Upper lobe of right lung (tissue), 1 donor: ENCODE data around the gene CTF1. TPM values are rescaled to one million over a fixed set of nuclear protein-coding genes. Genes with fewer than 3 reads are reported as not detected.
A peak's percentile ranks its signal among the peaks of the same experiment; 100 is the strongest.

ENCODE experiments used
- ATAC-seq: fragments of 200-7000 bp; cut with Tn5 transposase; one replicate; pipeline ENCODE4 v1.9.1; 2020; ENCODE audit warnings: mild to moderate bottlenecking, moderate library complexity
- DNase-seq: peaks from one replicate; pipeline ENCODE4 v3.0.0-alpha.2; 2020
- H3K27ac ChIP-seq: fragments of 200-600 bp; one replicate; pipeline ENCODE4 v1.8.0; 2022
- H3K27me3 ChIP-seq: fragments of 200-600 bp; one replicate; pipeline ENCODE4 v1.8.0; 2022; ENCODE audit warnings: mild to moderate bottlenecking
- H3K36me3 ChIP-seq: fragments of 200-600 bp; one replicate; pipeline ENCODE4 v1.8.0; 2022
- H3K4me1 ChIP-seq: fragments of 200-600 bp; one replicate; pipeline ENCODE4 v1.8.0; 2022
- H3K4me3 ChIP-seq: fragments of 200-600 bp; one replicate; pipeline ENCODE4 v1.8.0; 2022; ENCODE audit warnings: mild to moderate bottlenecking
- H3K9me3 ChIP-seq: fragments of 200-600 bp; one replicate; pipeline ENCODE4 v1.8.0; 2022
- intact Hi-C: fragments of 100-400 bp; cut with DNase I; formaldehyde crosslinking; loops from one replicate; pipeline ENCODE4 v1.11.0; 2022
- total RNA-seq: library from RNA; stranded (reverse); fragmentation: NEBNext Ultra II Directional; extraction: Animal tissue kit (Norgen Biotek cat#: 25700); gene quantifications from one replicate; pipeline ENCODE4 v1.2.1, GENCODE V29; 2021
- TF ChIP-seq, protein P1 (sequence below): fragments of 200-600 bp; IDR thresholded peaks from one replicate; pipeline ENCODE4 v1.8.0; 2022; ENCODE audit warnings: antibody characterized with exemption
- donor health status: DM: no; HTN: yes; CAD: no; lungs with severe emphysema.

Gene CTF1
- total RNA-seq, 1 donor from 2014 or later, result 9.3 TPM

DNA sequence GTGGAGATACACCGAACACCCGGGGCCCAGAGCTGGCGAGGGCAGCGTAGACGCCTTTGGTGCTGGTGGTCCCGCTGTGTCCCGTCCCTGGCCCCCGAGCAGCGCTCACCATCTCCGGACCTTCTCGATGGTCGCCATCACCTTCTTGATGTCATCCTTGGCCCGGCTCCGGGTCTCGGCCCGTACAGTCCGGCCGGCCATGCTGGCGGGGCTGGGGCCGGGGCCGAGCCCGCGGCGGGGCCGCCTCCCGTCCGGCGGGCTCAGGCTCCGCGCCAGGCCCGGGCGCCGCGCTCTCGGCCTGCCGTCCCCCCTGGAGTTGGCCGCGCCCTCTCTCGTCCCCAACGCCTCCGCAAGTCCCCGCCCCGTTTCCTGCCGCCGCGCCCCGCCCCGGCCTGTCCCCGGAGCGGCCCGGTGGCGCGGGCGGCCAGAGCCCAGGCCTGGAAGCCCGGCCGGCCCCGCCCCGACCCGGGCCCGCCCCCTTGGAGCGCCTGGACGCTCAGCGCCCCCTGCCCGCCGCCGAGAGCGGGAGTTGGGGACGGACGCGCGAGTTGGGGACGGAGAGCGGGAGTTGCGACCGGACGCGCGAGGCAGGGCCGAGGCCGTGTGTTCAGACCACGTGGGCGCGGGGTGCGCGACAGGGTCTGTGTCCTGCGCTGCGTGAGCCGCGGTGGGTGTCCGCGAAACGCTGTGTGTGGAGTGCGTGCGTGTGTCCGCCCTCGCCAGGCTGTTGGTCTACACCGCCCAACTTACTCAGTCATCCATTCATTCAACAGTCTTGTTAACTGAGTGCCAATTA, 2.5 kb upstream of the CTF1 start, which contains the start of gene BCL7C:
BCL7C (minus strand) TSS at position 334 of the 796 bp plus-strand sequence; CDS start at position 201, 133 bp downstream.
- TF ChIP-seq, protein P1, sequence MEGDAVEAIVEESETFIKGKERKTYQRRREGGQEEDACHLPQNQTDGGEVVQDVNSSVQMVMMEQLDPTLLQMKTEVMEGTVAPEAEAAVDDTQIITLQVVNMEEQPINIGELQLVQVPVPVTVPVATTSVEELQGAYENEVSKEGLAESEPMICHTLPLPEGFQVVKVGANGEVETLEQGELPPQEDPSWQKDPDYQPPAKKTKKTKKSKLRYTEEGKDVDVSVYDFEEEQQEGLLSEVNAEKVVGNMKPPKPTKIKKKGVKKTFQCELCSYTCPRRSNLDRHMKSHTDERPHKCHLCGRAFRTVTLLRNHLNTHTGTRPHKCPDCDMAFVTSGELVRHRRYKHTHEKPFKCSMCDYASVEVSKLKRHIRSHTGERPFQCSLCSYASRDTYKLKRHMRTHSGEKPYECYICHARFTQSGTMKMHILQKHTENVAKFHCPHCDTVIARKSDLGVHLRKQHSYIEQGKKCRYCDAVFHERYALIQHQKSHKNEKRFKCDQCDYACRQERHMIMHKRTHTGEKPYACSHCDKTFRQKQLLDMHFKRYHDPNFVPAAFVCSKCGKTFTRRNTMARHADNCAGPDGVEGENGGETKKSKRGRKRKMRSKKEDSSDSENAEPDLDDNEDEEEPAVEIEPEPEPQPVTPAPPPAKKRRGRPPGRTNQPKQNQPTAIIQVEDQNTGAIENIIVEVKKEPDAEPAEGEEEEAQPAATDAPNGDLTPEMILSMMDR, result peak; percentile 35
- H3K27ac ChIP-seq, result peak within 1 kb of the TSS; percentile 89
- peaks cover 23% of the 10 kb centered on the region for H3K36me3 ChIP-seq
- peak; percentile 91 for ATAC-seq
- peaks cover 37% of the 10 kb centered on the region for H3K4me1 ChIP-seq
- peak; percentile 98 for DNase-seq
- no peaks in the 10 kb centered on the region for H3K9me3 ChIP-seq
- no peaks in the 10 kb centered on the region for H3K27me3 ChIP-seq
- H3K4me3 ChIP-seq, result peak within 1 kb of the TSS; percentile 95
- intact Hi-C loops, result no loop called here

DNA sequence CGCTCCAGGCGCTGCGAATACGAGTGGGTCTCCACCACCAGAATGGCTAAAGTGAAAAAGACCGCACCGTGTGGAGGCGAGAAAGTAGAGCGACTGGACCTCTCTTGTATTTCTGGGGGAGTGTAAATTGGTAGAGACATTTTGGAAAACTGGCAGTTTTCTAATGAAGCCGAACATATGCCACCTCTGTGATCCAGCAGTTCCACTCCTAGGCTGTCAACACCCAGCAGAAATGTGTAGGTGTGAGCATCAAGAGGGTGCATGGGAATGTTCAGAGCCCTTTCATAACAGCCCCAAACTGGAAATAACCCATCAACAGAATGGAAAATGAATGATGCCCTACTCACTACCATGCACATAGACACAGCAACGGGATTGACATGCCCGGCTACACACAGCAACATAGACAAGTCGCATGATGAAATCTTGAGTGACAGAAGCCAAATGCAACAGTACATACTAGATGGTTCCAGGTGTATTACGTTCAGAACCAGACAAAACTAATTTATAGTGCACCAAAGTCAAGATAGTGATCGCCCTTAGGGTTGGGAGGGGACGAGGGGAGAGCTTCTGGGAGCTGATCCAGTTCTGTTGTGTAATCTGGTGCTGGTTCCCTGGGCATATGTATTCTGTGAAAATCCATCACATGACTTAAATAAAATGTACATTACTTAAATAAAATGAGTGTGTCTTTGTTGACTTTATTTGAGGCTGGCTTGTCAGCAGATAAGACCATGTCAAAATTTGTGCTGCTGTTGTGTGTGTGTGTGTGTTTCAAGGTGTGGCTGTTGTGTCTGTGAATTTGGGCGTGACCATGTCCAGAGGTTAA, 1.7 kb upstream of the CTF1 start:
- no peaks in the 10 kb centered on the region for H3K9me3 ChIP-seq
- no peak for DNase-seq
- H3K27ac ChIP-seq, result peak overlapping the region; percentile 81
- H3K4me1 ChIP-seq, result peaks cover 37% of the 10 kb centered on the region
- ATAC-seq, result no peak
- intact Hi-C loops, result no loop called here
- H3K27me3 ChIP-seq, result no peaks in the 10 kb centered on the region
- peaks cover 15% of the 10 kb centered on the region for H3K36me3 ChIP-seq
- H3K4me3 ChIP-seq, result peak overlapping the region; percentile 95
- TF ChIP-seq, protein P1, result no peak

DNA sequence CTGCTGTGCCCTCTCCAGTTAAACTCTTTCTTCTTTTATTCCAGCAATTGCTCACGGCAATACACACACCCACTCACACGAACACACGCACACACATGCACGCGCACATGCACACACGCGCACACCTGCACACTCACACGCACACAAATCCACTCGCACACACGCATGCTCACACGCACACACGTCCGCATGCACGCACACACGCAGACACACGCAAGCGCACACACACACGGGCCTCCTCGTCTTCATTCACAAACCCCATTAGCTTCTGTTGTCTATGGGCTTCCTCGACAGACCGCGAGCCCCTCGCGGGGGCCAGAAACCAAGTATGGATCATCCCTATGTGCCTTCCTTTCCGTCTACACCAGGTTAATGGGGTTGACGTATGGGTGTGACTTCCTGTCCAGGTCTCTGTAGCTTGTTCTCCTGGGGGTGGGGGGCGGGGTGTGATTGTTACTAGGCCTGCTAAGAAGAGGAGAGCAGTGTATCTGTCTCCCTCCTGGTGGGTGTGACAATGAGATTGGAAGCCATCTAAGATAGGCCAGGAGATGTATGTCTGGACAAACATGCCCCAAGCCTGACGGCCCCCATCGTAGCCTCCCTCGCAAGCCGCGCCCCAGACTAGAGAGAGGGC, 670 bp upstream of the CTF1 start:
- Histone ChIP-seq H3K4me3 (peak overlapping the region; percentile 61), H3K36me3 (peaks cover 7% of the 10 kb centered on the region), H3K9me3 (no peaks in the 10 kb centered on the region), H3K27ac (peak overlapping the region; percentile 96), H3K27me3 (no peaks in the 10 kb centered on the region), H3K4me1 (peaks cover 37% of the 10 kb centered on the region)
- DNase-seq (no peak), ATAC-seq (no peak)
- intact Hi-C loops, result no loop called here
- TF ChIP-seq, protein P1, result no peak

GRCh38 chr16:30896889-30897733, 697 bp downstream of the CTF1 start:
- peak overlapping the region; percentile 61 for H3K4me3 ChIP-seq

More at GRCh38 chr16:30896889-30897733, 697 bp downstream of the CTF1 start:
- Histone ChIP-seq H3K36me3 (no peaks in the 10 kb centered on the region), H3K27me3 (no peaks in the 10 kb centered on the region), H3K9me3 (no peaks in the 10 kb centered on the region), H3K4me1 (peaks cover 47% of the 10 kb centered on the region), H3K27ac (peak overlapping the region; percentile 96)
- intact Hi-C loops, result no loop called here
- ATAC-seq, result peak; percentile 75
- TF ChIP-seq, protein P1, result no peak
- peak; percentile 95 for DNase-seq
